LNCaP clone FGC (cell line): ENCODE measurements around the gene ANK2.

ENCODE experiments used
- DNase-seq: peaks from one replicate; pipeline ENCODE4 v3.0.0-alpha.2; 2011; ENCODE audit warnings: low read depth
- H3K4me3 ChIP-seq: 2 replicates; pipeline ENCODE4 v1.5.1; 2011; ENCODE audit warnings: mild to moderate bottlenecking, low read depth, low read length, control low read depth
- TF ChIP-seq, protein P1 (sequence below): IDR thresholded peaks from 2 replicates; pipeline ENCODE4 v1.5.1; 2012; ENCODE audit warnings: mild to moderate bottlenecking; ENCODE audit not compliant: control insufficient read depth, insufficient read depth; ENCODE audit errors: extremely low read depth

The ANK2 gene

GRCh38 chr4:113050371-113050755 is 910 bp downstream of the ANK2 start:
- no peak for DNase-seq
- TF ChIP-seq, protein P1, sequence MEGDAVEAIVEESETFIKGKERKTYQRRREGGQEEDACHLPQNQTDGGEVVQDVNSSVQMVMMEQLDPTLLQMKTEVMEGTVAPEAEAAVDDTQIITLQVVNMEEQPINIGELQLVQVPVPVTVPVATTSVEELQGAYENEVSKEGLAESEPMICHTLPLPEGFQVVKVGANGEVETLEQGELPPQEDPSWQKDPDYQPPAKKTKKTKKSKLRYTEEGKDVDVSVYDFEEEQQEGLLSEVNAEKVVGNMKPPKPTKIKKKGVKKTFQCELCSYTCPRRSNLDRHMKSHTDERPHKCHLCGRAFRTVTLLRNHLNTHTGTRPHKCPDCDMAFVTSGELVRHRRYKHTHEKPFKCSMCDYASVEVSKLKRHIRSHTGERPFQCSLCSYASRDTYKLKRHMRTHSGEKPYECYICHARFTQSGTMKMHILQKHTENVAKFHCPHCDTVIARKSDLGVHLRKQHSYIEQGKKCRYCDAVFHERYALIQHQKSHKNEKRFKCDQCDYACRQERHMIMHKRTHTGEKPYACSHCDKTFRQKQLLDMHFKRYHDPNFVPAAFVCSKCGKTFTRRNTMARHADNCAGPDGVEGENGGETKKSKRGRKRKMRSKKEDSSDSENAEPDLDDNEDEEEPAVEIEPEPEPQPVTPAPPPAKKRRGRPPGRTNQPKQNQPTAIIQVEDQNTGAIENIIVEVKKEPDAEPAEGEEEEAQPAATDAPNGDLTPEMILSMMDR = no peak
- no peak overlapping the region for H3K4me3 ChIP-seq

GRCh38 chr4:113050837-113051236 is 1.4 kb downstream of the ANK2 start:
- no peak overlapping the region for H3K4me3 ChIP-seq
- no peak for DNase-seq
- TF ChIP-seq, protein P1 = no peak

DNA sequence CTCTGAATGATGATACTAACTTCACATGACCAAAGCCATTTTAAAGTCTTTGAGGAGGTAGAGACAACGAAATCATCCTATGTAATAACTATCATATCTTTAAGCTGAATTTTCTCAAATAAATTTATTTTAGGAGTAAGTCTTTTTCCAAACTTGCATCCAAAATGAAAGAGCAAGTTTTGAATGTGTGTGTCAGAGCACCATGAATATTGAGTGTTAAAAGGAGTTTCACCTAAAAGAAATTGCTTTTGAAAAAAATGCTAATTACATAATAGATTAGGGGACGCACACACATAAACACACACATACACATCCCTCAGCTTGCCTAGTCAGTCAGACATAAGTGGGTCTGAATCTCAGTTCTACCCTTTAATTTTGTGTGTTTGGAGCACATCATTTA is 1.9 kb downstream of the ANK2 start:
- TF ChIP-seq, protein P1 = no peak
- DNase-seq = no peak
- no peak overlapping the region for H3K4me3 ChIP-seq

GRCh38 chr4:113052379-113052951 is 3.0 kb downstream of the ANK2 start:
- no peak overlapping the region for H3K4me3 ChIP-seq
- TF ChIP-seq, protein P1 = no peak
- DNase-seq = no peak

GRCh38 chr4:113053883-113054282 is 4.4 kb downstream of the ANK2 start:
- no peak overlapping the region for H3K4me3 ChIP-seq
- DNase-seq = no peak
- TF ChIP-seq, protein P1 = no peak

DNA sequence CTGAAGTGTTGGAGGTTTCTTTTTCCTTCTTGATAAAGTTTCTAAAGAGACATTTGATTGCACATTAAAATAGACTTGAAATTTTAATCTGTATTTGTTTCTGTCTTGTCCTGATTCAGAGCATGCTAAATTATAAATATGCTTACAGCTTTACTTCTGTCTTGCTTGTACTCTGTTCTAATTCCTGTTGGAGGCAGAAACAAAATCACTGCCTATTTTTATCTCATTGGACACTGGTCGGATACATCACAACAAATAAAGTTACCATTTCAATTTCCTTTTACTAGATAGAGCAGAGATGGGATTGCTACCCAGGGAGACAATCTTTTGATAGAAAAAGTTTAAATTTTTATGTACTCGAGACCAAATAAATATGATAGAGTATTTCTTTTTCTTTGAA is 6.9 kb downstream of the ANK2 start:
- no peak overlapping the region for H3K4me3 ChIP-seq
- TF ChIP-seq, protein P1 = no peak
- DNase-seq = no peak

- no peak for DNase-seq
- TF ChIP-seq, protein P1 = no peak
Measured at GRCh38 chr4:113057891-113058290, 8.4 kb downstream of the ANK2 start.

More at GRCh38 chr4:113057891-113058290, 8.4 kb downstream of the ANK2 start:
- H3K4me3 ChIP-seq = no peak overlapping the region
